Prostate gland (tissue), 2 donors: ENCODE data around the gene MMD2. TPM values are rescaled to one million over a fixed set of nuclear protein-coding genes. Genes with fewer than 3 reads are reported as not detected.

Experiments
- DNase-seq: peaks from one replicate; pipeline ENCODE4 v3.0.0-alpha.2; 2019; ENCODE audit warnings: low spot score
- H3K27ac ChIP-seq, 2 donors: fragments of 200-600 bp; sonication (generic); 2 replicates each; pipeline ENCODE4 v1.5.1; 2017 to 2019
- H3K27me3 ChIP-seq: fragments of 200-600 bp; sonication (generic); replicated peaks from 2 replicates; pipeline ENCODE4 v1.5.1; 2019; ENCODE audit not compliant: insufficient read depth
- H3K36me3 ChIP-seq, 2 donors: fragments of 200-600 bp; sonication (generic); 1 replicate in 1 of 2; 2 replicates in 1 of 2; pipeline versions ENCODE4 v1.5.1 to v1.8.1; 2017 to 2019
- H3K4me1 ChIP-seq: fragments of 200-600 bp; sonication (generic); replicated peaks from 2 replicates; pipeline ENCODE4 v1.5.1; 2019
- H3K4me3 ChIP-seq, 2 donors: fragments of 200-600 bp; sonication (generic); 2 replicates each; pipeline ENCODE4 v1.5.1; 2017 to 2019
- H3K9me3 ChIP-seq: fragments of 200-600 bp; sonication (generic); 2 replicates; pipeline ENCODE4 v1.5.1; 2017
- POLR2A ChIP-seq: fragments of 450-650 bp; IDR thresholded peaks from one replicate; pipeline ENCODE4 v1.6.1; 2016; ENCODE audit warnings: antibody characterized with exemption, mild to moderate bottlenecking
- POLR2AphosphoS5 ChIP-seq: sonication (generic); formaldehyde crosslinking; IDR thresholded peaks from one replicate; pipeline ENCODE4 v1.6.1; 2017; ENCODE audit warnings: antibody characterized with exemption
- WGBS: methylation state at CpG from one replicate; pipeline ENCODE4 v1.1.5; 2018; 5-methylcytosine and 5-hydroxymethylcytosine counted together
- intact Hi-C: fragments of 100-400 bp; cut with DNase I; formaldehyde crosslinking; loops from one replicate; pipeline ENCODE4 v1.14.2; 2022
- total RNA-seq, 2 donors: library from RNA; depleted of rRNA; stranded (reverse); fragments of >200 nt; gene quantifications; one replicate each; pipeline ENCODE4 v1.1.0, GENCODE V29; 2016
- TF ChIP-seq, protein P1 (sequence below), 4 experiments: fragments of 200-600 bp in 2 of 4; fragments of 450-650 bp in 2 of 4; sonication (generic) in 2 of 4; IDR thresholded peaks; 1 replicate in 3 of 4; 2 replicates in 1 of 4; pipeline ENCODE4 v1.5.1; 2016 to 2019; ENCODE audit warnings: antibody characterized with exemption in 4 of 4, mild to moderate bottlenecking in 2 of 4, moderate library complexity in 2 of 4

MMD2 gene
- total RNA-seq, 2 donors from 2014 or later = 14.7 TPM; not detected in 1

DNA sequence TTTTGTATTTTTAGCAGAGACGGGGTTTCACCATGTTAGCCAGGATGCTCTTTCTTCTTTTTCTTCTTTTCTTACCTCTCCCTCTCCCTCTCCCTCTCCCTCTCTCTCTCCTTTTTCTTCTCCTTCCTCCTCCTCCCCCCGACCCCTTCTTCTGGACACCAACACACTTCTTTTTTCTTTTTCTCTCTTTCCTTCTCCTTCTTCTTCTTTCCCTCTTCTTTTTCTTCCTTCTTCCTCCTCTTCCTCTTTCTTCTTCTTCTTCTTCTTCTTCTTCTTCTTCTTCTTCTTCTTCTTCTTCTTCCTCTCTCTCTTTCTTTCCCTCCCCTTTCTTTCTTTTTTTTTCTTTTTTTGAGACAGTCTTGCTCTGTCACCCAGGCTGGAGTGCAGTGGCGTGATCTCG lies 14.0 kb downstream of the MMD2 start:
- no peaks in the 10 kb centered on the region for H3K27me3 ChIP-seq
- 84% methylated on average over 4 of the region's 4 CpGs for WGBS

DNA sequence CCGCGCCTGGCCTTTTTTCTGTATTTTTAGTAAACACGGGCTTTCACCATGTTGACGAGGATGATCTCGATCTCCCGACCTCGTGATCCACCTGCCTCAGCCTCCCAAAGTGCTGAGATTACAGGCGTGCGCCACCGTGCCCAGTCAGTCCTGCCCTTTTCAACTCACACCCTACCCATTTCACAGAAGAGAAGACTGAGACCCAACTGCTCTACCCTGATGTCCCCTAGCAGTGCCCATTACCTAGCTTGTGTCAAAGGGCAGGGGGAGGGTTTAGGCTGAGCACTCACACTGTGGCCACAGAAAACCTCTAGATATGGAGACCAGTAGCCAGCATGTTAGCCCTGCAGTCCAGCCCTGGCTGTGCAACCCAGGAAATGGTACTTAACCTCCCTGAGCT lies 15.7 kb downstream of the MMD2 start:
- H3K36me3 ChIP-seq = no peaks in the 10 kb centered on the region
- H3K27me3 ChIP-seq = no peaks in the 10 kb centered on the region
- DNase-seq = no peak
- no peak for TF ChIP-seq POLR2AphosphoS5
- TF ChIP-seq, protein P1, sequence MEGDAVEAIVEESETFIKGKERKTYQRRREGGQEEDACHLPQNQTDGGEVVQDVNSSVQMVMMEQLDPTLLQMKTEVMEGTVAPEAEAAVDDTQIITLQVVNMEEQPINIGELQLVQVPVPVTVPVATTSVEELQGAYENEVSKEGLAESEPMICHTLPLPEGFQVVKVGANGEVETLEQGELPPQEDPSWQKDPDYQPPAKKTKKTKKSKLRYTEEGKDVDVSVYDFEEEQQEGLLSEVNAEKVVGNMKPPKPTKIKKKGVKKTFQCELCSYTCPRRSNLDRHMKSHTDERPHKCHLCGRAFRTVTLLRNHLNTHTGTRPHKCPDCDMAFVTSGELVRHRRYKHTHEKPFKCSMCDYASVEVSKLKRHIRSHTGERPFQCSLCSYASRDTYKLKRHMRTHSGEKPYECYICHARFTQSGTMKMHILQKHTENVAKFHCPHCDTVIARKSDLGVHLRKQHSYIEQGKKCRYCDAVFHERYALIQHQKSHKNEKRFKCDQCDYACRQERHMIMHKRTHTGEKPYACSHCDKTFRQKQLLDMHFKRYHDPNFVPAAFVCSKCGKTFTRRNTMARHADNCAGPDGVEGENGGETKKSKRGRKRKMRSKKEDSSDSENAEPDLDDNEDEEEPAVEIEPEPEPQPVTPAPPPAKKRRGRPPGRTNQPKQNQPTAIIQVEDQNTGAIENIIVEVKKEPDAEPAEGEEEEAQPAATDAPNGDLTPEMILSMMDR (IDR thresholded peaks at IDR 0.05) = no peak
- H3K27ac ChIP-seq = no peak overlapping the region
- 94% methylated on average over 10 of the region's 10 CpGs for WGBS
- no peaks in the 10 kb centered on the region for H3K4me1 ChIP-seq
- intact Hi-C loops = no loop called here
- H3K4me3 ChIP-seq = no peak overlapping the region
- no peaks in the 10 kb centered on the region for H3K9me3 ChIP-seq

More for the DNA sequence above, 14.0 kb downstream of the MMD2 start:
- H3K4me3 ChIP-seq = no peak overlapping the region
- no peaks in the 10 kb centered on the region for H3K4me1 ChIP-seq
- TF ChIP-seq, protein P1 (IDR thresholded peaks at IDR 0.05) = no peak
- TF ChIP-seq POLR2A = no peak
- intact Hi-C loops = no loop called here
- no peaks in the 10 kb centered on the region for H3K36me3 ChIP-seq
- no peaks in the 10 kb centered on the region for H3K9me3 ChIP-seq
- DNase-seq = no peak
- no peak overlapping the region for H3K27ac ChIP-seq

DNA sequence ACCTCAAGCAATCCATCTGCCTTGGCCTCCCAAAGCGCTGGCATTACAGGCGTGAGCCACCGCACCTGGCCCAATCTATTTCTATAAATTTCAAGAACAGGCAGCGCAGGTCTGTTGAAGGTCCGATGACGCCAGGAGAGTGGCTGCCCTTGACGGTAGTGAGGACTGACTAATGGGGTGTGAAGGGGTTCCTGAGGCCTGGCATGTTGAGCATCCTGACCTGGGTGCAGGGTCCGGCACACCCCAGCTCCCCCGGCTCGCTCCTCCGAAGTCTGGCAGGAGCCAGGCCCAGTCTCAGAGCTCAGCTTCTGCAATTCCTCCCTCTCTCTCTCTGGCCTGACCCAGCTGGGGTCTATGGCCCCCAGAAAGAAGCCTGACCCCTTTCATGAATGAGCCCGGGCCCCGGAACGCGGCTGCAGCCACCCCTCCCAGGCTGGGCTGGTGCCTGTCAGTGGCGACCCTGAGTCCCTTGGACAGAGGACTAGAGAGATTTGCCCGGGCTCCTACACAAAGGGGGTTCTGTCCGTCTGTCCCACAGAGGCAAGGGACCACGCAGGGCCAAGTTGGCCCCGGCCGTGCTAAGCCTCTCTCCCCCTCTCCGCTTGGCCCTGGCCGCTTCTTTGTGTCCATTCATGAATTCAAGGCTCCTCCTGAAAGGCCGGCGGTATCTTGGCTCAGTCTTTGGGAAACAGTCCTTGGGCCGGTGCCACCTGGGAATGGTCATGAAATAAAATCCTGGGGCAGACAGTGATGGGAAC lies 18.8 kb downstream of the MMD2 start:
- DNase-seq = no peak
- H3K36me3 ChIP-seq = no peaks in the 10 kb centered on the region
- intact Hi-C loops = no loop called here
- H3K4me1 ChIP-seq = no peaks in the 10 kb centered on the region
- TF ChIP-seq POLR2A = no peak
- TF ChIP-seq, protein P1 (IDR thresholded peaks at IDR 0.05) = no peak
- no peak for TF ChIP-seq POLR2AphosphoS5
- H3K27ac ChIP-seq = no peak overlapping the region
- WGBS = 85% methylated on average over 25 of the region's 26 CpGs
- no peak overlapping the region for H3K4me3 ChIP-seq
- no peaks in the 10 kb centered on the region for H3K9me3 ChIP-seq
- no peaks in the 10 kb centered on the region for H3K27me3 ChIP-seq

- no peak for DNase-seq
- Histone ChIP-seq H3K4me1 (no peaks in the 10 kb centered on the region), H3K27ac (no peak overlapping the region), H3K4me3 (no peak overlapping the region), H3K27me3 (no peaks in the 10 kb centered on the region), H3K36me3 (no peaks in the 10 kb centered on the region), H3K9me3 (no peaks in the 10 kb centered on the region)
- WGBS = 89% methylated on average over 7 of the region's 7 CpGs
- TF ChIP-seq, protein P1 (IDR thresholded peaks at IDR 0.05) = no peak
- TF ChIP-seq POLR2AphosphoS5 (no peak), POLR2A (no peak)
- intact Hi-C loops = no loop called here
Measured at GRCh38 chr7:4937411-4937810, 21.6 kb downstream of the MMD2 start.

- Histone ChIP-seq H3K9me3 (no peaks in the 10 kb centered on the region), H3K36me3 (no peaks in the 10 kb centered on the region), H3K27ac (no peak overlapping the region), H3K4me3 (no peak overlapping the region), H3K4me1 (no peaks in the 10 kb centered on the region), H3K27me3 (no peaks in the 10 kb centered on the region)
- no peak for TF ChIP-seq POLR2A
- TF ChIP-seq, protein P1 (IDR thresholded peaks at IDR 0.05) = no peak
- TF ChIP-seq POLR2AphosphoS5 = no peak
- DNase-seq = no peak
- 72% methylated on average over 15 of the region's 15 CpGs for WGBS
- intact Hi-C loops = no loop called here
Measured at GRCh38 chr7:4934419-4935025, 24.5 kb downstream of the MMD2 start.
